Osteoblast (primary cell): ENCODE data around the gene TOP3A. TPM values are rescaled to one million over a fixed set of nuclear protein-coding genes. Genes with fewer than 3 reads are reported as not detected.

Source experiments
- DNase-seq: peaks from one replicate; pipeline ENCODE4 v3.0.0; 2011; ENCODE audit warnings: low spot score, mixed read lengths; ENCODE audit not compliant: insufficient read length; ENCODE audit errors: missing footprints
- H2AFZ ChIP-seq: 2 replicates; pipeline ENCODE4 v1.6.0; 2011; ENCODE audit warnings: mild to moderate bottlenecking, low read length
- H3K27ac ChIP-seq: 2 replicates; pipeline ENCODE4 v1.5.1; 2011; ENCODE audit warnings: mild to moderate bottlenecking, low read depth, low read length, moderate library complexity
- H3K27me3 ChIP-seq: 2 replicates; pipeline ENCODE4 v1.6.0; 2012; ENCODE audit warnings: mild to moderate bottlenecking, control low read depth, inconsistent platforms, low read length, moderate library complexity; ENCODE audit not compliant: insufficient read depth
- H3K36me3 ChIP-seq: 2 replicates; pipeline ENCODE4 v1.5.1; 2011; ENCODE audit warnings: mild to moderate bottlenecking, low read length, control low read depth, moderate library complexity; ENCODE audit not compliant: insufficient read depth
- H3K4me1 ChIP-seq: 2 replicates; pipeline ENCODE4 v1.5.1; 2011; ENCODE audit warnings: mild to moderate bottlenecking, low read length, control low read depth, moderate library complexity; ENCODE audit not compliant: insufficient read depth
- H3K4me2 ChIP-seq: 2 replicates; pipeline ENCODE4 v1.6.0; 2011; ENCODE audit warnings: mild to moderate bottlenecking, low read length; ENCODE audit not compliant: insufficient read depth
- H3K4me3 ChIP-seq: fragments of 200-600 bp; sonication (generic); 3 replicates; pipeline ENCODE4 v1.5.1; 2012; ENCODE audit warnings: mild to moderate bottlenecking, low read length, inconsistent platforms; ENCODE audit not compliant: insufficient read depth
- H3K79me2 ChIP-seq: 2 replicates; pipeline ENCODE4 v1.6.0; 2012; ENCODE audit warnings: mild to moderate bottlenecking, low read length, control low read depth, inconsistent platforms; ENCODE audit not compliant: insufficient read depth
- H3K9me3 ChIP-seq: 2 replicates; pipeline ENCODE4 v1.5.1; 2011; ENCODE audit warnings: low read depth, low read length, control low read depth
- H4K20me1 ChIP-seq: 2 replicates; pipeline ENCODE4 v1.6.0; 2012; ENCODE audit warnings: mild to moderate bottlenecking, low read length, control low read depth; ENCODE audit not compliant: insufficient read depth
- CTCF ChIP-seq: IDR thresholded peaks from 2 replicates; pipeline ENCODE4 v1.5.1; 2011; ENCODE audit warnings: mild to moderate bottlenecking, low read depth, low read length, moderate library complexity; ENCODE audit errors: extremely low read depth
- total RNA-seq: library from RNA; depleted of rRNA; stranded (reverse); fragments of >200 nt; gene quantifications from 2 replicates; pipeline ENCODE4 v1.2.3, GENCODE V29; 2012

TOP3A gene
- total RNA-seq, 1 donor: 36.2 TPM

- Histone ChIP-seq H3K36me3 (peaks cover 53% of the 10 kb centered on the region), H3K27ac (no peak overlapping the region), H3K4me1 (peaks cover 22% of the 10 kb centered on the region), H3K27me3 (no peaks in the 10 kb centered on the region), H3K9me3 (no peaks in the 10 kb centered on the region), H3K4me2 (no peak overlapping the region), H4K20me1 (peaks cover 33% of the 10 kb centered on the region), H3K4me3 (no peak overlapping the region), H2AFZ (no peak overlapping the region), H3K79me2 (peaks cover 59% of the 10 kb centered on the region)
- TF ChIP-seq CTCF: no peak
- DNase-seq: no peak
Observed at GRCh38 chr17:18256351-18256750, 58.4 kb downstream of the TOP3A start.

- no peak overlapping the region for H2AFZ ChIP-seq
- H3K36me3 ChIP-seq: peaks cover 66% of the 10 kb centered on the region
- H3K27ac ChIP-seq: no peak overlapping the region
- H3K9me3 ChIP-seq: no peaks in the 10 kb centered on the region
- H4K20me1 ChIP-seq: peaks cover 37% of the 10 kb centered on the region
- no peak for TF ChIP-seq CTCF
- H3K27me3 ChIP-seq: no peaks in the 10 kb centered on the region
- no peak overlapping the region for H3K4me3 ChIP-seq
- H3K79me2 ChIP-seq: peaks cover 52% of the 10 kb centered on the region
- no peak for DNase-seq
- peaks cover 16% of the 10 kb centered on the region for H3K4me1 ChIP-seq
- no peak overlapping the region for H3K4me2 ChIP-seq
Observed at GRCh38 chr17:18254888-18255649, 59.7 kb downstream of the TOP3A start.

GRCh38 chr17:18253947-18254821, 60.6 kb downstream of the TOP3A start:
- Histone ChIP-seq H3K9me3 (no peaks in the 10 kb centered on the region), H4K20me1 (peaks cover 37% of the 10 kb centered on the region), H3K4me2 (no peak overlapping the region), H3K27me3 (no peaks in the 10 kb centered on the region), H3K36me3 (peaks cover 71% of the 10 kb centered on the region), H3K4me3 (no peak overlapping the region), H3K4me1 (peaks cover 15% of the 10 kb centered on the region), H3K27ac (no peak overlapping the region), H2AFZ (no peak overlapping the region), H3K79me2 (peaks cover 52% of the 10 kb centered on the region)
- DNase-seq: no peak
- no peak for TF ChIP-seq CTCF
